Measurements from ENCODE around the gene SIN3A.

DNA sequence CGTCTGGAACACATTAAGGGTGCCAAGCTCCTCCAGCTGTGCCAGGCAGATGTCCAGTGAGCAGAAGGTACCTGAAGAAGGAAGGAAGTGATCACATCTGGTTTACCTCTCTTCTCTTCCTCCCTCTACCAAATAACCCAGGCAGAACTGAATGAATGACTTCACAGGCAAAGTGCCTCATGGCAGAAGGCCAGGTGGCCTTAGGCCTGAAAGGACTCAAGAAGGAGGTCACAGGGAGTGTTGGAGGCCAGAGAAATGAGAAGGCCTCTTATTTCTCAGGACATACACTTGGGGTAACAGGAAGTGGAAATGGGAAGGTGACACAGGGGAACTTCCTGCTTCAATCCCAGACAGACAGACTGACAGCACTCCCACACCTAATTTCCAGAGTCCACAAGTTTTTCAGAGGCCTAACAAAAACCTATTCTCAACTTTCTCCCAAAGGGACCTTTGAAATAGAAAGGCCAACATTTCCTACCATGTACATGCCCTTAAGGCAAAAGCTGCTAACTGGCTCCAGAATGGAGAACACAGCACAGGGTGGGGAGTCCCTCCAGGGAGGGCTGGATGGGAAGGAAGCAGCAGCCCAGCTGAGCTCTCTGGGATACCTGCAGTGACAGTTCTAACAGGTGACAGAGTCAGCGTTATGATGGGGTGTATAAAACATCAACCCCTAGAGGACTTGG lies 17.6 kb upstream of the SIN3A start:
- TF ChIP-seq, protein P1, sequence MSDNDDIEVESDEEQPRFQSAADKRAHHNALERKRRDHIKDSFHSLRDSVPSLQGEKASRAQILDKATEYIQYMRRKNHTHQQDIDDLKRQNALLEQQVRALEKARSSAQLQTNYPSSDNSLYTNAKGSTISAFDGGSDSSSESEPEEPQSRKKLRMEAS (IDR thresholded peaks at IDR 0.05), result no peak
- TF ChIP-seq EP300 (IDR thresholded peaks at IDR 0.05; ENCODE audit: borderline replicate concordance) (no peak), FOXM1 (IDR thresholded peaks at IDR 0.05; ENCODE audit: borderline replicate concordance, low read depth) (no peak), RAD21 (IDR thresholded peaks at IDR 0.05; ENCODE audit: low read depth) (no peak), ZBTB7A (IDR thresholded peaks at IDR 0.05; ENCODE audit: low read depth) (no peak)

Data from Ishikawa (cell line).